LoVo (cell line): ENCODE results near the gene COL5A1.

ENCODE experiments used
- DNase-seq: peaks from one replicate; pipeline ENCODE4 v3.0.0-alpha.2; 2016; ENCODE audit warnings: low spot score

Gene COL5A1

DNA sequence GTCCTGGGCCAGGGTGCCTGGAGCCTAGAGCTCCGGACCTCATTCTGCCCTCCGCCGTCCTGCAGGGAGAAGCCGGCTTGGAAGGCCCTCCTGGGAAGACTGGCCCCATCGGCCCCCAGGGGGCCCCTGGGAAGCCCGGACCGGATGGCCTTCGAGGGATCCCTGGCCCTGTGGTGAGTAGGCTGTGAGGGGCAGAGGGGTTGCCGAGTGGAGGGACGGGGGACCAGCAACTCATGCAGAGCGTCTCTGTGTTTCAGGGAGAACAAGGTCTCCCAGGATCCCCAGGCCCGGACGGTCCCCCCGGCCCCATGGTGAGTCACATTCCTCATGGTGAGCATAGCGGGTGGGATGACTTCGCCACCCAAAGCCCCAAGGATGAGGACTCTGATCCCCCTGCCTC, 177.0 kb downstream of the COL5A1 start:
- DNase-seq = no peak

GRCh38 chr9:134820901-134821300, 179.3 kb downstream of the COL5A1 start:
- no peak for DNase-seq

DNA sequence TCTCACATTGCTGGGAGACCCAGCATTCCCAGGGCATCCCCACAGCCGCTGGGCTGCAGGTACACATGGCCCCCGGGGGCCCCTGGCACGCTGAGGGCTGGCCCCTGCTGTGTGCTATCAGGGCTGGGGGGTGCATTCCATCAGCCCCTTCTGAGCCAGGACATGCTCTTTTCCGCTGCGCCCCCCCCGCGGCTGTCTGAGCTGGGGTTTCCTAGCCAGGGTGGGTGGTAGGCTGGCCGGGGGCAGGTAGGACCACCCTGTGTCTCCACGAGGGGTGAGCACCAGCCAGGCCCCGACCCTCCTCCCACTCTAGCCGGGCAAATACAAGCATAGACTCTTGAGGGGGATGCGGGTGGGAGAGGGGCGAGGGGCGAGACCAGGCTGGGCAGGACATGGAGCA, 180.9 kb downstream of the COL5A1 start:
- no peak for DNase-seq

DNA sequence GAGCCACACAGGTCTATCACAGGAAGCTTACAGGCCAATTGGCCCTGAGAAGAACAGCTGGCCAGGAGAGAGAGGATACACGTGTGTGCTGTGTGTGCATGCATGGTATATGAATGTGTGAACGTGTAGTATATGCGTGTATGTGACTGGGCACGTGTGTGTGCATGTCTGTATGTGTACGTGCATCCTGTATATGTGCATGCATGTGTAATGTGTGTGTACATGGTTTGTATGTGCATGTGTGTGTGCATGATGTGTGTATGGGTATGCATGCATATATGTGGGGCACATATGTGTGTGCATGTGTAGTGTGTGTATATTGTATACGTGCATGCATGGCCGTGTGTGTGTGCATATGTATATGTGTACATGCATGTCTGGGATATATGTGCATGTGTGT, 182.0 kb downstream of the COL5A1 start:
- no peak for DNase-seq

DNA sequence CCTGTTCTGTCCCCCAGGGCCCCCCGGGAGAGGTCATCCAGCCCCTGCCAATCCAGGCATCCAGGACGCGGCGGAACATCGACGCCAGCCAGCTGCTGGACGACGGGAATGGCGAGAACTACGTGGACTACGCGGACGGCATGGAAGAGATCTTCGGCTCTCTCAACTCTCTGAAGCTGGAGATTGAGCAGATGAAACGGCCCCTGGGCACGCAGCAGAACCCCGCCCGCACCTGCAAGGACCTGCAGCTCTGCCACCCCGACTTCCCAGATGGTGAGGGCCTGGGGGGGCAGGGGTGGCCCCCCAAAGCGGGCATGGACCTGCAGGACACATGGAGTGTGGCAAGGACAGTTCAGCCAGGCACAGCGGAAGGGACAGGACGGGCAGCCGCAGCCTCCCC, 183.0 kb downstream of the COL5A1 start:
- no peak for DNase-seq

DNA sequence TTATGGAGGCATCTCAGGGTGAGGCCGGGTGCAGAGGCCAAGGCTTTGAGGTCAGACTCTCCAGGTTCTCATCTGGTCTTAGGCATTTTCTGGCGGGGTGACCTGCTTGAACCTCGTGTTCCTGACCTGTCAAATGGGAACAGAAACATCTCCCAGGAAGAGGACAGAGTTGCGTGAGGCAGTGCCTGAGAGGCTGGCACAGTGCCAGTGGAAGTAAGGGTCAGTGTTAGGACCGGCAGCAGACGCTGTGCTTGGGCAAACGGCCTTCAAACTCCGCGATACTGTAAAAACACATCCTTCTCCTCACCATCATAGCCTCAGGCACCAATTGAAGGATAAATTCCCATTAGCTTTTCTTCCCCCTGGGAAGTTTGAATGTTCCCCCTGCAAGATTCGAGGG, 183.4 kb downstream of the COL5A1 start:
- DNase-seq = no peak

DNA sequence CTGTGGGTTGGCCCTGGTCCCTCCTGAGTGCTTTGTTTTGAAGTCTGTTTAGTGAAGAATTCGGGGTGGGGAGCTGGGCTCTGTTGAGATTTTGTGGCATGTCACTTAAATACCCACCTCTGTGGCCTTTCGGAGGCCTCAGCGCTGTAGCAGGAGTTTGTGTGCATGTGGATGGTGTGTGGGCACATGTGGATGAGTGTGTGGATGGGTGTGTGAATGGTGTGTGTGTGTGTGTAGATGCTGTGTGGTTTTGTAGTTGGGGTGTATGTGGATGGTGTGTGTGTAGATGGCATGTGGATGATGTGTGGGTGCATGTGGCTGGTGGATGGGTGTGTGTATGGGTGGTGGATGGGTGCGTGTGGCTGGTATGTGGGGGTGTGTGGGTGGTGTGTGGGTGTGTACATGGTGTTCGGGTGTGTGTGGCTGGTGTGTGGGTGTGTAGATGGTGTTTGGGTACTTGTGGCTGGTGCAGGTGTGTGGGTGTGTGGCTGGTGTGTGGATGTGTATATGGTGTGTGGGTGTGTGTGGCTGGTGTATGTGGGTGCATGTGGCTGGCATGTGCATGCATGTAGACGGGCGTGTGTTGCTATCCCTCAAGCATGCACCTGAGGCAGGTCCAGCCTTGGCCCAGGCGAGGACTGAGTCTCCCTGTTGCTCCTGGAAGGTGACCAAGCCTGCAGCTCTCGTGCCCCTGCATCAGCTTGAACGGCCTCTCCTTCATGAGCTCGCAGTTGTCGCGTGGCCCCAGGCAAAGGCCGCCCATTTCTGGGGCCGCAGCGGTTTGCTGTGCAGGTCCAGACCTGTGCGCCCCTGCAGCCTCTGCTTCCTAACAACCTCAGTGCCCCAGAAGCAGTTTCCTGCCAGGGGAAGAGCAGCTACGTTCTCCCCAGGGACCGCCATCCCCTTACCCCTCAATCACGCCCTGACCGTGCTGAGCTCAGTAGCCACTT, 185.0 kb downstream of the COL5A1 start:
- no peak for DNase-seq

DNA sequence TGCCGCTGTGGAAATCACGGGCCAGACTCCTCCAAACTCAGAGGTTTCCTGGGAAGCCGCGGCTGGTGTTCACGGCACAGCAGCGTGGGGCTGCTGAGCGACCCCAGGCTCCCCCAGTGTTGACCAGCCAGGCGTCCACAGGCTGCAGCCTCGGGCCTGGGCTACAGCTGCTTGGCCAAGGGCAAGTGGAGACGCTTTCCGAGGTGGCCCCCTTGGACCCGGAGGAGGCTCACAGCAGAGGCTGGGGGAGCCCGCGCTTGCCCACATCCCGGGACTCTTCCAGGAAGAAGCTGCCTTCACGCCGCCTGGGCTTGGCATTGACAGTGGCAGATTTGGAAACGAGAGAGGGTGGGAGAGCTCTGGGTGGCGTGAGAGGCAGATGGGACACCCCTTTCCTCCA, 186.0 kb downstream of the COL5A1 start:
- DNase-seq = no peak

DNA sequence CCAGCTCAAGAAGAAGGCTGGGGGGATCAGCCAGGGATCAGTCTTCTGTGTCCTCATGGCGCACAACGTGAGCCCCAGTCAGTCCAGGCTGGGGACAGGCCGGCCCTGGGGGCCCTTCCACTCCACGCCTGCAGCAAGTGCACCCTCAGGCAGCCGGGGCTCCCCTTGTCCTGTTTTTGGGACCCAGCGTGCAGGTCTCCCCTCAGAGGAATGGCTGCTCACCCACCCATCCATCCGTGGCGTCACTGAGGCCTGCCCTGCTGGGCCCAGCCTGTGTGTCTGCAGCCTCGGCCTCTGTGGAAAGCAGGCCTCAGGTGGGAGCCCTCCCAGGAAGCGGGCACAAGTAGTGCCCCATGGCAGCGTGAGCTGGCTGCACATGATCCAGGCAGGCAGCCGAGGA, 186.4 kb downstream of the COL5A1 start:
- DNase-seq = no peak

DNA sequence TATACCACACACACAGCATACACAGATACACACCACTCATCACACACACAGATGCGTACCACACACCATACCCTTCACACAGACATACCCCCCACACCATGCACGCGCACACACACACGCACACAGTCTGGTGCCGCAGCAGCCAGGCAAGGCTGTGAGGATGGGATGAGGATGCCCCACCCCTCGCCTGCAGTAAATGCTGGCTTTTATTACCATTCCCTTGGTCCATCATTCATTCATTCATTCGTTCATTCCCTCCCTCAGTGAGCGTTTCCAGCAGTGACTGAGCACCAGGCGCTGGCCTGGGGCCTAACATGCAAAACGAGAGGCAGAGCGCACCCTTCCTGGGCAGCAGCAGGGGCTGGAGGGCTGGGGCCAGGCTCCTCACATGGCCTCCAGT, 187.3 kb downstream of the COL5A1 start:
- no peak for DNase-seq

- DNase-seq = no peak
Measured at GRCh38 chr9:134829356-134829937, 187.8 kb downstream of the COL5A1 start.

DNA sequence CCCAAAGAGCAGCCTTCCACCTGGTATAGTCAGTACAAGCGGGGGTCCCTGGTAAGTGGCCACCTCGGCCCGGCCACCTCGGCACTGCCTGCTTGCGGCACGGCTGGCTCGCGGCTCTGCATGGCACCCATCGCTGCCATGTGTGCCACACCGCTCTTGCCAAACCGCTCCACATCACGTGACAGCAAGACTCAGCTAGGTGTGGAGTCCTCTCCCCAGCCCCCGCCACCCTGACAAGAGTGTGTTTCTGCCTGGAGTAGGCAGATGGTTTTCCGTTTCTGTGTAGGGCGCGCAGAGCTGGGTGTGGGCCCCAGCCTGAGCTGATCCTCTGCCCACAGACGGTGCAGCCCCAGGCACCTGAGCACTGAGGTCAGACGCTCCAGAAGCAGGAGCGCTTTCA, 188.5 kb downstream of the COL5A1 start:
- DNase-seq = no peak

DNA sequence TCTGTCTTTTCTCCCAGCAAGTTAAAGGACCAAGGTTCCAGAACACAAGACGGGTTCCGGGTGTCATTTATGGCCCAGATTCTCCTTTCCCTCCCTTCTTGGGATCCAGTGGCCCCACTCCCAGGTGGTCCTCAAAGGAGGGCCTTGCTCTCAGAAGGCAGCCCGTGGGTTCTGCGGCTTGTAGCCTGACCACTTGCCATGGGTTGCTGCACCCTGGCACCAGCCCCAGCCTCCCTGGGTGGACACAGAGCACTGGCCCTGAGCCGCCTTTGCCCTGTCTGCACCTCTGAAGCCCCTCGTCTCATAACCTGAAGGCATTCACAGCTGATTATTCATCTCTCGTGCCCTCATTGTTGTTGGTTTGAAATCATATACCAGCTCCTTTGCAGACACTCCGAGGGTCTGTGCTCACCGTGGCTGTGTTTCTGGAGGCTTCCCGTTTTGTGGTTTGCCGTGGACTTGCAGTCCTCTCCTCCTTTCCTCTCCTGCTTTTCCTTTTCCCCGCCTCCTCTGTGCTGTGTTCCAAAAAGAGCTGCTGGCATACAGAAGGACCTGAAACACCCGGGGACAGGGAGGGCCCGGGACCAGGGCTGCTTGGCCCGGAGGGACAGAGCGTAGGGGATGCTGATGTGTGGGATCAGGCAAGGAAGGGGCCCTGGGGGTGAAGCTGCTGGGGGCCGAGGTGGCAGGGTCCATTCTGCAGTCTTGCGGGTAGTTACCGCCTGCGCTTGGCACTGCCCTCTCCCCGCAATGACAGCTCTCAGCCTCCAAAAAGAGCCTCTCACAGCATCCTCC, 189.5 kb downstream of the COL5A1 start:
- DNase-seq = no peak

GRCh38 chr9:134832471-134832870, 190.9 kb downstream of the COL5A1 start:
- DNase-seq = no peak

- DNase-seq = no peak
Measured at GRCh38 chr9:134833294-134833880, 191.8 kb downstream of the COL5A1 start.

GRCh38 chr9:134834217-134834956, 192.8 kb downstream of the COL5A1 start:
- DNase-seq = no peak

DNA sequence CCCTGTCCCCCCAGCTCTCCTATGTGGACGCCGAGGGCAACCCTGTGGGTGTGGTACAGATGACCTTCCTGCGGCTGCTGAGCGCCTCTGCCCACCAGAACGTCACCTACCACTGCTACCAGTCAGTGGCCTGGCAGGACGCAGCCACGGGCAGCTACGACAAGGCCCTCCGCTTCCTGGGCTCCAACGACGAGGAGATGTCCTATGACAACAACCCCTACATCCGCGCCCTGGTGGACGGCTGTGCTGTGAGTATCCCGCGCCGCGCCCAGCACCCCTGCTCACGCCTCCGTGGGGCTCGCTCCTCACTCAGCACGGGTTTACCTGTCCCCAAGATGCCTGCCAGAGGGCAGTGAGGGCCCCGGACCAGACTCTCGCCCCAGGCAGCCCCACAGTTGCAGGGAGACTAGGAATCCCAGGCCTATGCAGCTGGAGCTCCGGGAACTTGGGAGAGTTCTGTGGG, 193.4 kb downstream of the COL5A1 start:
- no peak for DNase-seq

- no peak for DNase-seq
Measured at GRCh38 chr9:134835448-134835847, 193.8 kb downstream of the COL5A1 start.

DNA sequence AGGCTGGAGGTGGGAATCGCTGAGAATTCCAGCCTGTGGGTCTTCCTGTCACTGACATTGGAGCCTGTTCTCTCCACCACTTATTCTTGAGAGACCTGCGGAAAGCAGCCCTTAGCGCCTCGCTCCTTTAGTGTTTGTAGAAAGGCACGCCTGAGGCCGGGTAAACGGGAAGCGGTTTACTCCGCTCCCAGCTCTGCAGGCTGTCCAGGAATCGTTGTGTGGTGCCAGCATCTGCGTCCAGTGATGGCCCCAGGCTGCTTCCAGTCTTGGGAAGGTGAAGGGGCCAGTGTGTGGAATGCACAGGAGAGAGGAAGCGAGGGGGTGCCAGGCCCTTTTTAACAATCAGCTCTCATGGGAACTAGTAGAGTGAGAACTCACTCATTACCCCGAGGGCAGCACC, 194.4 kb downstream of the COL5A1 start:
- no peak for DNase-seq

DNA sequence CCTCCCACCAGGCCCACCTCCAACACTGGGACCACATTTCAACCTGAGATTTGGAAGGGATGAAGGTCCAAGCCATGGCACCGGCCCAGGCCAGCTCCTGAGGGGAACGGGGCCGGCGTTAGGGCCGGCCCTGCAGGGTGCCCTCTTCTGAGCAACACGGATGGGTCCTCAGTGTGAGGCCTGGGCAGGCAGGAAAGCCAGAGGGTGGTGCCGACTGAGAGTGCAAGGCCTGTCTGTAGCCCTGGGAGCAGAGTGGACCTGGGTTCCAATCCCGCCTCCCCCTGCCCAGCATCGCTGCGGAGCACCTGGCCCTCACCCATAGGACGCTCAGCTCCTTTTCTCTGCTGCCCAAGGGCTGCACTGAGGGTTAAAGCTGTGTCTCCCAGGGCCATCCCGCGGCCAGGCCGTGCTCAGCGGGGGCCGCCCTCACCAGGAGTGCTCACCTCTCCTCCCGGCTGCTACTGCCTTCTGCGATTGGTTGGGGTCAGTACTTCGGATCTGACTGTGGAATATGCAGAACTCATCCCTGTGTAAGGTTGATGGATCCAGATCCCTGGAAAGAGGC, 194.9 kb downstream of the COL5A1 start:
- no peak for DNase-seq

- DNase-seq = no peak
Measured at GRCh38 chr9:134837529-134837928, 195.9 kb downstream of the COL5A1 start.
